CD14-positive monocyte (primary cell): ENCODE data around the gene DNAJC5. TPM values are rescaled to one million over a fixed set of nuclear protein-coding genes. Genes with fewer than 3 reads are reported as not detected.
A peak's percentile ranks its signal among the peaks of the same experiment; 100 is the strongest.

ENCODE experiments used
- DNase-seq, 3 donors: peaks; one replicate each; pipeline ENCODE4 v3.0.0-alpha.2; 2011 to 2022
- H2AFZ ChIP-seq: 2 replicates; pipeline ENCODE4 v1.6.0; 2012; ENCODE audit warnings: mild to moderate bottlenecking, low read depth, low read length, inconsistent platforms; ENCODE audit not compliant: insufficient read depth, poor library complexity, severe bottlenecking
- H3K27ac ChIP-seq, 2 donors: 1 replicate in 1 of 2; 2 replicates in 1 of 2; pipeline ENCODE4 v1.5.1; 2012 to 2013; ENCODE audit warnings: low read length in 2 of 2, control low read depth in 1 of 2, inconsistent platforms in 1 of 2, low read depth in 1 of 2, mild to moderate bottlenecking in 1 of 2
- H3K27me3 ChIP-seq, 2 donors: one replicate each; pipeline versions ENCODE4 v1.6.0 to v1.6.1; 2011 to 2013; ENCODE audit warnings: low read length in 2 of 2; ENCODE audit not compliant: control insufficient read depth in 2 of 2, insufficient read depth in 2 of 2
- H3K36me3 ChIP-seq, 2 donors: replicated peaks in 1 of 2; 1 replicate in 1 of 2; 2 replicates in 1 of 2; pipeline versions ENCODE4 v1.5.1 to v1.6.1; 2012 to 2013; ENCODE audit warnings: low read length in 2 of 2, control low read depth in 1 of 2, inconsistent platforms in 1 of 2, mild to moderate bottlenecking in 1 of 2; ENCODE audit not compliant: insufficient read depth in 2 of 2, control insufficient read depth in 1 of 2
- H3K4me1 ChIP-seq, 2 donors: 1 replicate in 1 of 2; 2 replicates in 1 of 2; pipeline versions ENCODE4 v1.5.1 to v1.6.1; 2012 to 2013; ENCODE audit warnings: low read length in 2 of 2, control low read depth in 1 of 2, inconsistent platforms in 1 of 2, mild to moderate bottlenecking in 1 of 2, moderate library complexity in 1 of 2; ENCODE audit not compliant: insufficient read depth in 2 of 2, control insufficient read depth in 1 of 2
- H3K4me2 ChIP-seq: replicated peaks from 2 replicates; pipeline ENCODE3; 2012; ENCODE audit warnings: low read length, moderate library complexity, mild to moderate bottlenecking; ENCODE audit not compliant: poor library complexity, severe bottlenecking; ENCODE audit errors: extremely low read depth
- H3K4me3 ChIP-seq, 3 experiments: fragments of 200-600 bp in 1 of 3; sonication (generic) in 1 of 3; replicated peaks in 1 of 3; 1 replicate in 2 of 3; 2 replicates in 1 of 3; pipeline ENCODE4 v1.5.1; 2011 to 2013; ENCODE audit warnings: low read length in 3 of 3, mild to moderate bottlenecking in 3 of 3, control low read depth in 2 of 3, low read depth in 2 of 3, inconsistent platforms in 1 of 3, moderate library complexity in 1 of 3
- H3K79me2 ChIP-seq: 2 replicates; pipeline ENCODE4 v1.6.0; 2012; ENCODE audit warnings: mild to moderate bottlenecking, control low read depth, inconsistent platforms, low read length, moderate library complexity; ENCODE audit not compliant: insufficient read depth
- H3K9ac ChIP-seq: 2 replicates; pipeline ENCODE4 v1.6.0; 2017; ENCODE audit warnings: low read length, mild to moderate bottlenecking; ENCODE audit not compliant: insufficient read depth, poor library complexity, severe bottlenecking
- H3K9me3 ChIP-seq, 2 donors: replicated peaks in 1 of 2; 1 replicate in 1 of 2; 2 replicates in 1 of 2; pipeline versions ENCODE4 v1.5.1 to v1.6.1; 2012 to 2013; ENCODE audit warnings: low read length in 2 of 2, control low read depth in 1 of 2; ENCODE audit not compliant: control insufficient read depth in 1 of 2, insufficient read depth in 1 of 2
- H4K20me1 ChIP-seq: 2 replicates; pipeline ENCODE4 v1.6.0; 2012; ENCODE audit warnings: mild to moderate bottlenecking, low read length, control low read depth, moderate library complexity; ENCODE audit not compliant: insufficient read depth
- H3K27ac Mint-ChIP-seq, 7 donors: one replicate each; pipeline ENCODE4 v1.8.0; 2020; ENCODE audit warnings: mild to moderate bottlenecking in 7 of 7, mixed read lengths in 7 of 7, moderate library complexity in 6 of 7, inconsistent platforms in 2 of 7
- H3K27me3 Mint-ChIP-seq, 3 donors: one replicate each; pipeline ENCODE4 v1.8.0; 2021 to 2022; ENCODE audit warnings: low read depth in 3 of 3, mild to moderate bottlenecking in 3 of 3, mixed read lengths in 3 of 3, moderate library complexity in 3 of 3, inconsistent platforms in 1 of 3
- H3K36me3 Mint-ChIP-seq, 2 donors: one replicate each; pipeline ENCODE4 v1.8.0; 2020; ENCODE audit warnings: mixed read lengths in 2 of 2, inconsistent platforms in 1 of 2, mild to moderate bottlenecking in 1 of 2
- H3K4me1 Mint-ChIP-seq: one replicate; pipeline ENCODE4 v1.8.0; 2020; ENCODE audit warnings: mild to moderate bottlenecking, mixed read lengths
- H3K4me3 Mint-ChIP-seq, 2 donors: one replicate each; pipeline ENCODE4 v1.8.0; 2020; ENCODE audit warnings: mild to moderate bottlenecking in 2 of 2, mixed read lengths in 2 of 2, moderate library complexity in 1 of 2
- H3K9me3 Mint-ChIP-seq, 7 donors: one replicate each; pipeline ENCODE4 v1.8.0; 2020 to 2022; ENCODE audit warnings: mixed read lengths in 7 of 7, mild to moderate bottlenecking in 6 of 7, moderate library complexity in 6 of 7, inconsistent platforms in 2 of 7
- WGBS: methylation state at CpG from one replicate; pipeline ENCODE4 v1.1.5; 2013; ENCODE audit warnings: missing lambda C conversion rate; ENCODE audit not compliant: insufficient coverage; 5-methylcytosine and 5-hydroxymethylcytosine counted together
- intact Hi-C, 2 donors: fragments of 100-400 bp; cut with micrococcal nuclease; formaldehyde crosslinking; loops; one replicate each; pipeline versions ENCODE4 v1.15.0 to v1.15.1; 2023
- polyA plus RNA-seq, 3 donors: library from polyadenylated mRNA; depleted of rRNA in 1 of 3; unstranded in 2 of 3; stranded (reverse) in 1 of 3; fragments of 300-500 nt in 2 of 3; fragments of >200 nt in 1 of 3; fragmentation: Illumina TruSeq in 2 of 3; gene quantifications; 1 replicate in 2 of 3; 2 replicates in 1 of 3; pipeline ENCODE4 v1.2.3, GENCODE V29; 2012 to 2021
- TF ChIP-seq, protein P1 (sequence below): fragments of 200-600 bp; IDR thresholded peaks from one replicate; pipeline ENCODE4 v1.8.0; 2022; ENCODE audit warnings: antibody characterized with exemption, mild to moderate bottlenecking

Gene DNAJC5
- polyA plus RNA-seq, 3 donors, result 5.9 to 44.4 (median 7.4) TPM

DNA sequence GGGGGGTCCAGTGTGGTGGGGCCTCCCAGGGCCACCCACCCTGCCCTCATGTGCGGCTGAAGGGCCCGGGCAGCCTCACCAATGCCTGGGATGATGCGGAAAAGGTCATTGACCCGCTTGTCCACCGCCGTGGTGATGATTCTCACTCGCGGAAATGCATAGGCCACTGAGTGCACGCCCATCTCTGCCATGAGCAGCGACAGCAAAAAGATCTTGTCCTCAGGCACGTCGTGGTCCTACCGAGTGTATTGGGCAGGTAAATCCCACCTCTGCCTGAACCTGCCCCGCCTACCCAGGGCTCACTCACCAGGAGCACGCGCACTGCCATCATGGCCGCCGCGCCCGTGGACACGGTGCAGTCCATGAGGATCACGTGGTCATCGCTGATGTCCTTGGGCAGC lies 45.1 kb downstream of the DNAJC5 start:
- peaks cover 28% of the 10 kb centered on the region for H3K4me1 Mint-ChIP-seq
- intact Hi-C loops, result loop anchor here (5.0 kb wide), 2 partner anchors 33 to 298 kb away; no protein-coding TSS in a partner anchor
- 97% methylated on average over 23 of the region's 23 CpGs for WGBS
- H3K4me3 Mint-ChIP-seq, result no peak overlapping the region
- H3K27ac Mint-ChIP-seq, result peak overlapping the region in 2 of 7 donors; percentile 19 to 42
- Histone ChIP-seq H4K20me1 (peaks cover 99% of the 10 kb centered on the region), H3K79me2 (peaks cover 75% of the 10 kb centered on the region), H3K4me1 (peaks cover 30 to 39% of the 10 kb centered on the region in 2 donors), H3K27me3 (no peaks in the 10 kb centered on the region), H3K36me3 (peaks cover 47 to 70% of the 10 kb centered on the region in 2 donors), H3K4me3 (no peak overlapping the region), H2AFZ (no peak overlapping the region), H3K27ac (peak overlapping the region in 1 of 2 donors; percentile 36), H3K9ac (no peak overlapping the region), H3K4me2 (no peak overlapping the region), H3K9me3 (no peaks in the 10 kb centered on the region)
- H3K36me3 Mint-ChIP-seq, result peaks cover 27 to 55% of the 10 kb centered on the region in 2 donors
- no peaks in the 10 kb centered on the region for H3K27me3 Mint-ChIP-seq
- peaks cover 0 to 3% (median 0%) of the 10 kb centered on the region in 7 donors for H3K9me3 Mint-ChIP-seq
- no peak for DNase-seq
- TF ChIP-seq, protein P1, sequence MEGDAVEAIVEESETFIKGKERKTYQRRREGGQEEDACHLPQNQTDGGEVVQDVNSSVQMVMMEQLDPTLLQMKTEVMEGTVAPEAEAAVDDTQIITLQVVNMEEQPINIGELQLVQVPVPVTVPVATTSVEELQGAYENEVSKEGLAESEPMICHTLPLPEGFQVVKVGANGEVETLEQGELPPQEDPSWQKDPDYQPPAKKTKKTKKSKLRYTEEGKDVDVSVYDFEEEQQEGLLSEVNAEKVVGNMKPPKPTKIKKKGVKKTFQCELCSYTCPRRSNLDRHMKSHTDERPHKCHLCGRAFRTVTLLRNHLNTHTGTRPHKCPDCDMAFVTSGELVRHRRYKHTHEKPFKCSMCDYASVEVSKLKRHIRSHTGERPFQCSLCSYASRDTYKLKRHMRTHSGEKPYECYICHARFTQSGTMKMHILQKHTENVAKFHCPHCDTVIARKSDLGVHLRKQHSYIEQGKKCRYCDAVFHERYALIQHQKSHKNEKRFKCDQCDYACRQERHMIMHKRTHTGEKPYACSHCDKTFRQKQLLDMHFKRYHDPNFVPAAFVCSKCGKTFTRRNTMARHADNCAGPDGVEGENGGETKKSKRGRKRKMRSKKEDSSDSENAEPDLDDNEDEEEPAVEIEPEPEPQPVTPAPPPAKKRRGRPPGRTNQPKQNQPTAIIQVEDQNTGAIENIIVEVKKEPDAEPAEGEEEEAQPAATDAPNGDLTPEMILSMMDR, result no peak

DNA sequence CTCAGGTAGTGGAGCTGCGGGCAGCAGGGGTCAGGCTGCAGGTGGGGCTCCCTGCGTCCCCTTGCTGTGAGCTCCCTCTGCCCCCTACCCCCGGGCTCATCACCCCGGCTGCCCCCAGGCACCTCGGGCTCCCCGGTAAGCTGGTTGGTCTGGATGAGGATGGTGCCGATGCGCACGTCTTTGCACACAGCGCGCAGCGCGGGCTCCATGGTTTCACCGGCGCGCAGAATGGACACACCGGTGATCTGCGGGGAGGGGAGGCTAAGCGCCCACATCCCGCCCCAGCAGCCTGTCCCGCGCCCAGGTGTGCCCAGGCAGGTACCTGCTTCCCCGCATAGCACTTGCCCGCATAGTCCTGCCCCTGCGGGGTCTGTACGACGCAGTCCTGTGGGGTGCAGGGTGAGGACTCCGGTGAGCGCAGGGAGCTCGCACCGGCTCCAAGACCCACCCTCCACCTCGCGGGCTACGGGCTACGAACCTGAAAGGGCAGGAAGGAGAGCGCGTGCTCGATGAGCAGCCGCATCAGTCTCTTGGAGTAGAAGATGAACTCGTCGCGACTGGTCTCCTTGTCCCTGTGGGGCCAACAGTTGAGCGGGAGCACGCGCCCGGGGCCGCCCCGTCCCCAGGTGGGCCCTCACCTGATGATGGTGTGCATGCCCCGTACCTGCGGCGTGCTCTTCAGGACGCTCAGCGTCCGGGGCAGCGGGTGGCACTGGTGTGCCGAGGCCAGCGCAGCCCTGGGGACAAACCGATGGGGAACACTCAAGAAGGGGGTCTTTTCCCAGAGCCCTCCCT lies 45.7 kb downstream of the DNAJC5 start:
- H3K27ac Mint-ChIP-seq, result peak overlapping the region; percentile 50 to 91 (median 84)
- H3K9me3 Mint-ChIP-seq, result peaks cover 0 to 3% (median 0%) of the 10 kb centered on the region in 7 donors
- Histone ChIP-seq H3K4me2 (peak overlapping the region; percentile 77), H3K9me3 (no peaks in the 10 kb centered on the region), H3K36me3 (peaks cover 47 to 70% of the 10 kb centered on the region in 2 donors), H3K27ac (peak overlapping the region; percentile 80 to 82), H3K9ac (no peak overlapping the region), H3K27me3 (no peaks in the 10 kb centered on the region), H4K20me1 (peaks cover 99% of the 10 kb centered on the region), H2AFZ (no peak overlapping the region), H3K4me3 (peak overlapping the region in 1 of 3 experiments; percentile 68), H3K79me2 (peaks cover 75% of the 10 kb centered on the region), H3K4me1 (peaks cover 30 to 39% of the 10 kb centered on the region in 2 donors)
- H3K27me3 Mint-ChIP-seq, result no peaks in the 10 kb centered on the region
- no peak overlapping the region for H3K4me3 Mint-ChIP-seq
- H3K4me1 Mint-ChIP-seq, result peaks cover 28% of the 10 kb centered on the region
- intact Hi-C loops, result loop anchor here (5.0 kb wide), 2 partner anchors 33 to 298 kb away; no protein-coding TSS in a partner anchor
- peak in 1 of 3 donors; percentile 11 for DNase-seq
- peaks cover 27 to 55% of the 10 kb centered on the region in 2 donors for H3K36me3 Mint-ChIP-seq
- 97% methylated on average over 41 of the region's 58 CpGs for WGBS
- TF ChIP-seq, protein P1, result no peak
